OCI-LY7 (cell line): ENCODE measurements around the gene RBM44. TPM values are rescaled to one million over a fixed set of nuclear protein-coding genes. Genes with fewer than 3 reads are reported as not detected.

Source experiments
- BruUV-seq: library from RNA; stranded (reverse); fragments of 400-500 nt; replicated peaks from 2 replicates; lab custom pipeline; 2021; lab: Mats Ljungman, UMichigan
- CTCF ChIA-PET: fragments of 300-600 bp; sonication (Branson Sonifier 250); formaldehyde crosslinking; loops from one replicate; lab custom pipeline; 2022; ENCODE audit warnings: antibody characterized with exemption; ENCODE audit not compliant: unreplicated experiment; lab: Charles Lee
- POLR2A ChIA-PET: fragments of 300-600 bp; sonication (Branson Sonifier 250); formaldehyde crosslinking; loops from one replicate; lab custom pipeline; 2022; ENCODE audit warnings: antibody characterized with exemption; lab: Charles Lee
- DNase-seq: peaks from one replicate; pipeline ENCODE4 v3.0.0-alpha.2; 2015; ENCODE audit warnings: low spot score
- H2AFZ ChIP-seq: fragments of 200-600 bp; sonication (generic), shearing (Covaris generic); 2 replicates; pipeline ENCODE4 v1.6.1; 2014; ENCODE audit warnings: mild to moderate bottlenecking, antibody characterized with exemption, low read length, moderate library complexity
- H3K27ac ChIP-seq: fragments of 200-600 bp; sonication (generic); 2 replicates; pipeline ENCODE4 v1.5.1; 2014; ENCODE audit warnings: mixed run types, low read depth, mild to moderate bottlenecking, moderate library complexity, low read length, inconsistent platforms; ENCODE audit not compliant: poor library complexity, severe bottlenecking
- H3K36me3 ChIP-seq: fragments of 200-600 bp; sonication (generic); 2 replicates; pipeline ENCODE4 v1.6.1; 2014; ENCODE audit warnings: mild to moderate bottlenecking, antibody characterized with exemption, low read length, moderate library complexity, mixed read lengths; ENCODE audit not compliant: insufficient read depth
- H3K4me1 ChIP-seq: fragments of 200-600 bp; sonication (generic); 2 replicates; pipeline ENCODE4 v1.5.1; 2014; ENCODE audit warnings: mild to moderate bottlenecking, low read length; ENCODE audit not compliant: insufficient read depth, poor library complexity, severe bottlenecking
- H3K4me2 ChIP-seq: fragments of 200-600 bp; sonication (generic); 2 replicates; pipeline ENCODE4 v1.6.1; 2014; ENCODE audit warnings: mild to moderate bottlenecking, low read length
- H3K4me3 ChIP-seq: fragments of 200-600 bp; sonication (generic); 2 replicates; pipeline ENCODE4 v1.5.1; 2014; ENCODE audit warnings: mild to moderate bottlenecking, low read depth, low read length; ENCODE audit not compliant: poor library complexity, severe bottlenecking
- H3K79me2 ChIP-seq: fragments of 200-600 bp; sonication (generic); 2 replicates; pipeline ENCODE4 v1.6.1; 2016; ENCODE audit warnings: low read depth, mild to moderate bottlenecking, low read length, moderate library complexity, mixed read lengths; ENCODE audit not compliant: insufficient read depth
- H3K9me2 ChIP-seq: fragments of 200-600 bp; sonication (generic); 2 replicates; pipeline ENCODE4 v1.6.1; 2016; ENCODE audit warnings: mild to moderate bottlenecking, low read length, mixed read lengths; ENCODE audit not compliant: insufficient read depth
- H3K9me3 ChIP-seq: fragments of 200-600 bp; sonication (generic); 2 replicates; pipeline ENCODE4 v1.6.1; 2014; ENCODE audit warnings: mild to moderate bottlenecking, mixed run types, low read length, mixed read lengths
- H4K20me1 ChIP-seq: fragments of 200-600 bp; sonication (generic); 2 replicates; pipeline ENCODE4 v1.6.1; 2014; ENCODE audit warnings: mild to moderate bottlenecking, antibody characterized with exemption, low read length, moderate library complexity, mixed read lengths; ENCODE audit not compliant: insufficient read depth
- CTCF ChIP-seq: fragments of 200-600 bp; sonication (generic); conservative IDR thresholded peaks from 2 replicates; pipeline ENCODE4 v1.5.1; 2014; ENCODE audit warnings: mild to moderate bottlenecking, antibody characterized with exemption, low read length, moderate library complexity, mixed read lengths
- EZH2phosphoT487 ChIP-seq: fragments of 200-600 bp; sonication (generic); IDR thresholded peaks from 2 replicates; pipeline ENCODE4 v1.6.1; 2018; ENCODE audit warnings: low read depth, borderline replicate concordance, mild to moderate bottlenecking, mixed run types, antibody characterized with exemption, low read length, moderate library complexity, mixed read lengths
- intact Hi-C: fragments of 100-400 bp; cut with micrococcal nuclease; formaldehyde crosslinking; loops from one replicate; pipeline ENCODE4 v1.10.0; 2022; ENCODE audit not compliant: unreplicated experiment
- total RNA-seq, 2 experiments: library from RNA; depleted of rRNA in 1 of 2; stranded (reverse); fragments of >200 nt in 1 of 2; shearing (Covaris generic) in 1 of 2; gene quantifications; 2 replicates each; pipeline ENCODE4 v1.2.3, GENCODE V29; 2014 to 2022

The RBM44 gene
- total RNA-seq, 2 experiments from 2014 or later, result 0.72 to 1.2 TPM

DNA sequence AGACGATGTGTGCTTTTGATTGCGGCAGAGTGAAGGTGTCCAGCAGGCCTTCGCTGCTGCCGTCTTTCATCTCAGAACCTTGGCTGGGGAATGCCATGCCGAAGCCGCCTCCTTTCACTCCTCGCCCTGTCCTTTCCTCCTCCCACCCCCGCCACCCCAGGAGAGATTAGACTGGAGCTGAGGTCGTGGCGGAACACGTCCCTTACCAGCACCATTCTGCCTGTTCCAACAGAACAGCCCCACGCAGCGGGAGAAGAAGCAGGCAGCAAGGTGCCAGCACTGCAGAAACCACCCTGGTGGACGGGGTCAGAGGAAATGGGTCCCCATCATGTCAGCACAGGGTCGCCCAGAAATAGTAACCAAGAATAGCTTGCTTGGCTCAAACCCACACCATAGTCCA, 24.8 kb upstream of the RBM44 start:
- Histone ChIP-seq H3K4me2 (no peak overlapping the region), H3K9me2 (no peaks in the 10 kb centered on the region), H3K36me3 (peaks cover 86% of the 10 kb centered on the region), H3K27ac (no peak overlapping the region), H2AFZ (no peak overlapping the region), H4K20me1 (no peaks in the 10 kb centered on the region), H3K9me3 (no peaks in the 10 kb centered on the region), H3K79me2 (no peaks in the 10 kb centered on the region), H3K4me3 (no peak overlapping the region), H3K4me1 (no peaks in the 10 kb centered on the region)
- no peak for TF ChIP-seq EZH2phosphoT487
- no peak for TF ChIP-seq CTCF
- intact Hi-C loops, result loop anchor here (1.0 to 10.0 kb wide), 3 partner anchors 101 to 189 kb away; partner anchors contain the start of gene LRRFIP1
- BruUV-seq, result no TSS peak
- POLR2A ChIA-PET, result interaction anchor here (0.5 kb wide), 1 partner anchor 67 kb away, joined by 4 read pairs; no protein-coding TSS in a partner anchor
- CTCF ChIA-PET, result no interaction called here
- no peak for DNase-seq

- BruUV-seq, result no TSS peak
- no peak overlapping the region for H2AFZ ChIP-seq
- no peaks in the 10 kb centered on the region for H3K9me3 ChIP-seq
- intact Hi-C loops, result loop anchor here (1.0 to 10.0 kb wide), 3 partner anchors 102 to 190 kb away; partner anchors contain the start of gene LRRFIP1
- peaks cover 86% of the 10 kb centered on the region for H3K36me3 ChIP-seq
- ChIA-PET POLR2A (no interaction called here), CTCF (interaction anchor here (0.6 kb wide), 1 partner anchor 133 kb away, joined by 6 read pairs; no protein-coding TSS in a partner anchor)
- peak; percentile 68 for DNase-seq
- no peak overlapping the region for H3K27ac ChIP-seq
- no peaks in the 10 kb centered on the region for H4K20me1 ChIP-seq
- no peak overlapping the region for H3K4me3 ChIP-seq
- TF ChIP-seq CTCF (peak; percentile 84), EZH2phosphoT487 (no peak)
- H3K4me2 ChIP-seq, result no peak overlapping the region
- H3K9me2 ChIP-seq, result no peaks in the 10 kb centered on the region
- no peaks in the 10 kb centered on the region for H3K79me2 ChIP-seq
- no peaks in the 10 kb centered on the region for H3K4me1 ChIP-seq
These were observed 23.6 kb upstream of the RBM44 start for GRCh38 chr2:237774811-237775553.

GRCh38 chr2:237779521-237779920, 19.1 kb upstream of the RBM44 start:
- no peak overlapping the region for H3K27ac ChIP-seq
- DNase-seq, result no peak
- H3K4me3 ChIP-seq, result no peak overlapping the region
- H3K4me2 ChIP-seq, result no peak overlapping the region
- BruUV-seq, result no TSS peak
- no peaks in the 10 kb centered on the region for H4K20me1 ChIP-seq
- peaks cover 83% of the 10 kb centered on the region for H3K36me3 ChIP-seq
- ChIA-PET CTCF (no interaction called here), POLR2A (interaction anchor here (0.6 to 0.7 kb wide), 2 partner anchors 22 to 285 kb away, joined by 3 read pairs; no protein-coding TSS in a partner anchor)
- peaks cover 5% of the 10 kb centered on the region; the same call in 1 of the 2 replicates for H3K9me3 ChIP-seq
- H3K4me1 ChIP-seq, result no peaks in the 10 kb centered on the region
- no peaks in the 10 kb centered on the region for H3K9me2 ChIP-seq
- H3K79me2 ChIP-seq, result no peaks in the 10 kb centered on the region
- H2AFZ ChIP-seq, result no peak overlapping the region
- intact Hi-C loops, result loop anchor here (10.0 kb wide), 2 partner anchors 155 to 195 kb away; partner anchors contain the start of gene LRRFIP1
- TF ChIP-seq CTCF (no peak), EZH2phosphoT487 (no peak)
